IMR-90 (cell line): ENCODE data around the gene ACVR1B.

Experiments used
- BHLHE40 ChIP-seq: fragments of 150-350 bp; IDR thresholded peaks from 2 replicates; pipeline ENCODE4 v1.6.1; 2016; ENCODE audit warnings: mild to moderate bottlenecking, low read depth, low read length
- POLR2A ChIP-seq: IDR thresholded peaks from 2 replicates; pipeline ENCODE4 v1.6.1; 2012; ENCODE audit warnings: mild to moderate bottlenecking, low read depth, low read length
- RFX5 ChIP-seq: IDR thresholded peaks from 2 replicates; pipeline ENCODE4 v1.8.0; 2012; ENCODE audit warnings: low read depth, mild to moderate bottlenecking, low read length, moderate library complexity

DNA sequence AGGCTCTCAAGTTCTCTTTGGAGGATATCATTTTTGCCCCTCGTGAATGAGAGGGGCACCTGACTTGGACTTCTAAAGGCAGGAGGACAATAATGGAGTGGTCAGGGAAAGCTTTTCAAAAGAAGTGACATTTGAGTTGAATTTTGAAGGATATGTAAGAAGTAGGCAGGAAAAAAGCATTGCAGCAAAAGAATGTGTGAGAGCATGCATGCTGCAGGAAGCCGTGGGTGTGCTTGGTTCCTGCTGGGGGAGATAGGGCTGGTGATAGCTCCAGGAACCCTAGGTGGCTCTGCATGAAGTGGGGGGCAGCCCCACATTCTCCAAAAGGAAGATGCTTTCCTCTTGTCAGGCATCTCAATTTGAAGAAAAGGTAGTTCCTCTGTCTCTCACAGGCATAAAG lies 23.1 kb downstream of the ACVR1B start:
- TF ChIP-seq BHLHE40 (no peak), POLR2A (no peak), RFX5 (no peak)
